HepG2 (cell line): Measurements from ENCODE around the gene HHATL. TPM values are rescaled to one million over a fixed set of nuclear protein-coding genes. Genes with fewer than 3 reads are reported as not detected.

Experiments used
- ARNTL ChIP-seq: sonication (generic); formaldehyde crosslinking; IDR thresholded peaks from 2 replicates; pipeline ENCODE4 v1.4.0; 2020; ENCODE audit warnings: mild to moderate bottlenecking, missing genetic modification reagents
- DNMT1 ChIP-seq: sonication (generic); formaldehyde crosslinking; IDR thresholded peaks from 2 replicates; pipeline ENCODE4 v1.5.1; 2020; ENCODE audit warnings: mild to moderate bottlenecking, missing genetic modification reagents
- EHMT2 ChIP-seq: fragments of 200-600 bp; sonication (generic); IDR thresholded peaks from 2 replicates; pipeline ENCODE4 v1.7.0; 2017; ENCODE audit warnings: antibody characterized with exemption, low read depth, low read length, borderline replicate concordance
- ETV6 ChIP-seq: sonication (generic); formaldehyde crosslinking; conservative IDR thresholded peaks from 2 replicates; pipeline ENCODE4 v1.4.0; 2020; ENCODE audit warnings: missing genetic modification reagents
- HOXA5 ChIP-seq: sonication (generic); formaldehyde crosslinking; IDR thresholded peaks from 2 replicates; pipeline ENCODE4 v1.4.0; 2020; ENCODE audit warnings: missing genetic modification reagents
- KMT2A ChIP-seq: sonication (generic); formaldehyde crosslinking; IDR thresholded peaks from 2 replicates; pipeline ENCODE4 v1.4.0; 2020; ENCODE audit warnings: missing genetic modification reagents
- MBNL3 ChIP-seq: fragments of 250-450 bp; sonication (Bioruptor Pico); conservative IDR thresholded peaks from 2 replicates; pipeline ENCODE4 v1.8.0; 2022; ENCODE audit warnings: mild to moderate bottlenecking, inconsistent platforms
- NFATC3 ChIP-seq: sonication (generic); formaldehyde crosslinking; IDR thresholded peaks from 2 replicates; pipeline ENCODE4 v1.5.1; 2020; ENCODE audit warnings: mild to moderate bottlenecking, missing genetic modification reagents
- NR2F2 ChIP-seq: IDR thresholded peaks from 2 replicates; pipeline ENCODE4 v1.6.1; 2012; ENCODE audit warnings: low read depth, inconsistent platforms, borderline replicate concordance
- SP1 ChIP-seq, 2 experiments: fragments of 450-650 bp in 1 of 2; sonication (generic) in 1 of 2; formaldehyde crosslinking in 1 of 2; IDR thresholded peaks; 2 replicates each; pipeline versions ENCODE4 v1.4.0 to v1.6.1; 2016 to 2020; ENCODE audit warnings: missing genetic modification reagents in 1 of 2
- TBX3 ChIP-seq: fragments of 450-650 bp; IDR thresholded peaks from 2 replicates; pipeline ENCODE4 v1.6.1; 2017; ENCODE audit warnings: antibody characterized with exemption, mild to moderate bottlenecking, inconsistent platforms, borderline replicate concordance
- YY1 ChIP-seq: IDR thresholded peaks from 2 replicates; pipeline ENCODE4 v1.6.1; 2011; ENCODE audit warnings: low read length, low read depth, moderate library complexity, mild to moderate bottlenecking; ENCODE audit not compliant: insufficient read depth, insufficient replicate concordance
- ZBTB3 ChIP-seq: sonication (generic); formaldehyde crosslinking; IDR thresholded peaks from 2 replicates; pipeline ENCODE4 v1.4.0; 2020; ENCODE audit warnings: low read depth, mild to moderate bottlenecking, moderate library complexity, missing genetic modification reagents, borderline replicate concordance
- ZFP1 ChIP-seq: IDR thresholded peaks from 2 replicates; pipeline ENCODE4 v1.6.1; 2016
- ZKSCAN5 ChIP-seq: sonication (generic); formaldehyde crosslinking; IDR thresholded peaks from 2 replicates; pipeline ENCODE4 v1.5.1; 2020; ENCODE audit warnings: mild to moderate bottlenecking, missing genetic modification reagents
- ZNF205 ChIP-seq: IDR thresholded peaks from 2 replicates; pipeline ENCODE4 v1.6.1; 2018; ENCODE audit warnings: missing biosample characterization, missing genetic modification reagents
- ZNF263 ChIP-seq: sonication (generic); formaldehyde crosslinking; IDR thresholded peaks from 2 replicates; pipeline ENCODE4 v1.4.0; 2020; ENCODE audit warnings: missing genetic modification reagents
- ZNF543 ChIP-seq: sonication (generic); formaldehyde crosslinking; IDR thresholded peaks from 2 replicates; pipeline ENCODE4 v1.4.0; 2020; ENCODE audit warnings: mild to moderate bottlenecking, missing genetic modification reagents
- ZNF605 ChIP-seq: sonication (generic); formaldehyde crosslinking; IDR thresholded peaks from 2 replicates; pipeline ENCODE4 v1.8.0; 2022; ENCODE audit warnings: mild to moderate bottlenecking, missing genetic modification reagents
- polyA plus RNA-seq, 8 experiments: library from polyadenylated mRNA; depleted of rRNA in 3 of 8; stranded (reverse) in 7 of 8; unstranded in 1 of 8; fragments of >200 nt; fragmentation: Illumina TruSeq in 4 of 8; extraction: Trizol in 4 of 8; gene quantifications; 2 replicates each; pipeline versions ENCODE4 v1.2.1 to v1.2.3, GENCODE V29; 2011 to 2016; ENCODE audit warnings: low read depth in 4 of 8, missing spikeins in 1 of 8, mixed read lengths in 1 of 8; ENCODE audit not compliant: insufficient read depth in 1 of 8
- total RNA-seq, 5 experiments: library from RNA; depleted of rRNA; stranded (reverse); fragments of >200 nt; fragmentation: Illumina TruSeq; extraction: Trizol; gene quantifications; 2 replicates each; pipeline ENCODE4 v1.2.3, GENCODE V29; 2016; ENCODE audit warnings: low read depth in 1 of 5
- TF ChIP-seq, protein P1 (sequence below): sonication (generic); formaldehyde crosslinking; conservative IDR thresholded peaks from 2 replicates; pipeline ENCODE4 v1.4.0; 2020; ENCODE audit warnings: missing genetic modification reagents
- TF ChIP-seq, protein P2 (sequence below): sonication (generic); formaldehyde crosslinking; IDR thresholded peaks from 2 replicates; pipeline ENCODE4 v1.5.1; 2020; ENCODE audit warnings: mild to moderate bottlenecking, moderate library complexity, missing genetic modification reagents
- TF ChIP-seq, protein P3 (sequence below): IDR thresholded peaks from 2 replicates; pipeline ENCODE4 v1.6.1; 2016; ENCODE audit warnings: low read depth, borderline replicate concordance
- TF ChIP-seq, protein P4 (sequence below): IDR thresholded peaks from 2 replicates; pipeline ENCODE4 v1.6.1; 2016; ENCODE audit warnings: low read depth, missing genetic modification reagents, missing compliant biosample characterization

Gene HHATL
- total and polyA plus RNA-seq, 2 of the 13 experiments (the other 11 are each of a cell fraction or from before 2014, with no cell fraction given), result 0.26 TPM; not detected in 1

DNA sequence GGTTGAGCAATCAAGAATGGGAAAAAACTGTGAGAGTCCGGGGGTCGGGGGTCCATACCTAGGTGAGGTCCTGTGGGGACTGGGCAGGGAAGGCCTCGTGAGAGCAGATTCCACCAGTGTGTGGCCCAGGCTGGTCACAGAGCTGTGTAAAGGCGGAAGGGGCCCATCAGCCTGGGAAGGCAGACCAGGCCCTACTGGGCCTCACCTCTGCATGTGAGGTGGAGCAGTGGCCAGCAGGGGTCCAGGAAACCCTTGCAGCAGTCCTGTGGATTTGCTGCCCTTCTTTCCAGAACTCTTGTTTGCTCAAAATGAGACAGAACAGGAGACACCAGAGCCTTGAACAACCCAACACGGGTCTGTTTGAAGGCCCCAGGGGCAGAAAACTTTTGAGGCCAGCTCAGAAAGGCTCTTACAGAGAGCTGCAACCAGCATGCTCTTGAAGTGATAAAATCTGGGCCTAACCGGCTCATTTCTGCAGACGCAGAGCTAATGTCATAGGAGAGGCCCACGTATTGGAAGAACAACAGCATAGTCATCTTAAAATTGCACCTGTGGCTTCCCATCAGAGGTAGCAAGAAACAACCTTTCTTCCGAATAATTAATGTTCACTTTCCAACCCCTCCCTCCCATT is 30.3 kb upstream of the HHATL start (continued):
- TF ChIP-seq, protein P1, sequence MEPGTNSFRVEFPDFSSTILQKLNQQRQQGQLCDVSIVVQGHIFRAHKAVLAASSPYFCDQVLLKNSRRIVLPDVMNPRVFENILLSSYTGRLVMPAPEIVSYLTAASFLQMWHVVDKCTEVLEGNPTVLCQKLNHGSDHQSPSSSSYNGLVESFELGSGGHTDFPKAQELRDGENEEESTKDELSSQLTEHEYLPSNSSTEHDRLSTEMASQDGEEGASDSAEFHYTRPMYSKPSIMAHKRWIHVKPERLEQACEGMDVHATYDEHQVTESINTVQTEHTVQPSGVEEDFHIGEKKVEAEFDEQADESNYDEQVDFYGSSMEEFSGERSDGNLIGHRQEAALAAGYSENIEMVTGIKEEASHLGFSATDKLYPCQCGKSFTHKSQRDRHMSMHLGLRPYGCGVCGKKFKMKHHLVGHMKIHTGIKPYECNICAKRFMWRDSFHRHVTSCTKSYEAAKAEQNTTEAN (CRISPR knock-in tag), result no peak
- TF ChIP-seq NFATC3 (CRISPR knock-in tag) (no peak), DNMT1 (no peak), ZNF205 (CRISPR knock-in tag) (no peak), TBX3 (no peak), HOXA5 (CRISPR knock-in tag) (no peak), ZBTB3 (CRISPR knock-in tag) (no peak), ZNF543 (CRISPR knock-in tag) (no peak), ETV6 (CRISPR knock-in tag) (no peak), ZFP1 (CRISPR knock-in tag) (no peak), ARNTL (CRISPR knock-in tag) (no peak), EHMT2 (peak; percentile 12; the same call in 1 of the 2 replicates), YY1 (no peak), ZNF605 (CRISPR knock-in tag) (no peak), SP1 (IDR thresholded peaks at IDR 0.05) (no peak), SP1 (CRISPR knock-in tag; IDR thresholded peaks at IDR 0.05) (no peak), MBNL3 (no peak), NR2F2 (no peak), ZNF263 (no peak), ZKSCAN5 (CRISPR knock-in tag) (no peak), KMT2A (CRISPR knock-in tag) (no peak)
- TF ChIP-seq, protein P2, sequence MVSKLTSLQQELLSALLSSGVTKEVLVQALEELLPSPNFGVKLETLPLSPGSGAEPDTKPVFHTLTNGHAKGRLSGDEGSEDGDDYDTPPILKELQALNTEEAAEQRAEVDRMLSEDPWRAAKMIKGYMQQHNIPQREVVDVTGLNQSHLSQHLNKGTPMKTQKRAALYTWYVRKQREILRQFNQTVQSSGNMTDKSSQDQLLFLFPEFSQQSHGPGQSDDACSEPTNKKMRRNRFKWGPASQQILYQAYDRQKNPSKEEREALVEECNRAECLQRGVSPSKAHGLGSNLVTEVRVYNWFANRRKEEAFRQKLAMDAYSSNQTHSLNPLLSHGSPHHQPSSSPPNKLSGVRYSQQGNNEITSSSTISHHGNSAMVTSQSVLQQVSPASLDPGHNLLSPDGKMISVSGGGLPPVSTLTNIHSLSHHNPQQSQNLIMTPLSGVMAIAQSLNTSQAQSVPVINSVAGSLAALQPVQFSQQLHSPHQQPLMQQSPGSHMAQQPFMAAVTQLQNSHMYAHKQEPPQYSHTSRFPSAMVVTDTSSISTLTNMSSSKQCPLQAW (CRISPR knock-in tag), result no peak
- TF ChIP-seq, protein P3, sequence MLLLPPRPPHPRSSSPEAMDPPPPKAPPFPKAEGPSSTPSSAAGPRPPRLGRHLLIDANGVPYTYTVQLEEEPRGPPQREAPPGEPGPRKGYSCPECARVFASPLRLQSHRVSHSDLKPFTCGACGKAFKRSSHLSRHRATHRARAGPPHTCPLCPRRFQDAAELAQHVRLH (CRISPR knock-in tag), result no peak; the same call in 1 of the 2 replicates
- TF ChIP-seq, protein P4, sequence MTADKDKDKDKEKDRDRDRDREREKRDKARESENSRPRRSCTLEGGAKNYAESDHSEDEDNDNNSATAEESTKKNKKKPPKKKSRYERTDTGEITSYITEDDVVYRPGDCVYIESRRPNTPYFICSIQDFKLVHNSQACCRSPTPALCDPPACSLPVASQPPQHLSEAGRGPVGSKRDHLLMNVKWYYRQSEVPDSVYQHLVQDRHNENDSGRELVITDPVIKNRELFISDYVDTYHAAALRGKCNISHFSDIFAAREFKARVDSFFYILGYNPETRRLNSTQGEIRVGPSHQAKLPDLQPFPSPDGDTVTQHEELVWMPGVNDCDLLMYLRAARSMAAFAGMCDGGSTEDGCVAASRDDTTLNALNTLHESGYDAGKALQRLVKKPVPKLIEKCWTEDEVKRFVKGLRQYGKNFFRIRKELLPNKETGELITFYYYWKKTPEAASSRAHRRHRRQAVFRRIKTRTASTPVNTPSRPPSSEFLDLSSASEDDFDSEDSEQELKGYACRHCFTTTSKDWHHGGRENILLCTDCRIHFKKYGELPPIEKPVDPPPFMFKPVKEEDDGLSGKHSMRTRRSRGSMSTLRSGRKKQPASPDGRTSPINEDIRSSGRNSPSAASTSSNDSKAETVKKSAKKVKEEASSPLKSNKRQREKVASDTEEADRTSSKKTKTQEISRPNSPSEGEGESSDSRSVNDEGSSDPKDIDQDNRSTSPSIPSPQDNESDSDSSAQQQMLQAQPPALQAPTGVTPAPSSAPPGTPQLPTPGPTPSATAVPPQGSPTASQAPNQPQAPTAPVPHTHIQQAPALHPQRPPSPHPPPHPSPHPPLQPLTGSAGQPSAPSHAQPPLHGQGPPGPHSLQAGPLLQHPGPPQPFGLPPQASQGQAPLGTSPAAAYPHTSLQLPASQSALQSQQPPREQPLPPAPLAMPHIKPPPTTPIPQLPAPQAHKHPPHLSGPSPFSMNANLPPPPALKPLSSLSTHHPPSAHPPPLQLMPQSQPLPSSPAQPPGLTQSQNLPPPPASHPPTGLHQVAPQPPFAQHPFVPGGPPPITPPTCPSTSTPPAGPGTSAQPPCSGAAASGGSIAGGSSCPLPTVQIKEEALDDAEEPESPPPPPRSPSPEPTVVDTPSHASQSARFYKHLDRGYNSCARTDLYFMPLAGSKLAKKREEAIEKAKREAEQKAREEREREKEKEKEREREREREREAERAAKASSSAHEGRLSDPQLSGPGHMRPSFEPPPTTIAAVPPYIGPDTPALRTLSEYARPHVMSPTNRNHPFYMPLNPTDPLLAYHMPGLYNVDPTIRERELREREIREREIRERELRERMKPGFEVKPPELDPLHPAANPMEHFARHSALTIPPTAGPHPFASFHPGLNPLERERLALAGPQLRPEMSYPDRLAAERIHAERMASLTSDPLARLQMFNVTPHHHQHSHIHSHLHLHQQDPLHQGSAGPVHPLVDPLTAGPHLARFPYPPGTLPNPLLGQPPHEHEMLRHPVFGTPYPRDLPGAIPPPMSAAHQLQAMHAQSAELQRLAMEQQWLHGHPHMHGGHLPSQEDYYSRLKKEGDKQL (CRISPR knock-in tag), result no peak
